Fibroblast of lung (primary cell): Measurements from ENCODE around the gene CCNK.

Source experiments
- CTCF ChIP-seq, 2 donors: IDR thresholded peaks in 1 of 2; conservative IDR thresholded peaks in 1 of 2; 1 replicate in 1 of 2; 2 replicates in 1 of 2; pipeline ENCODE4 v1.5.1; 2011 to 2012; ENCODE audit warnings: low read length in 2 of 2, control low read depth in 1 of 2, inconsistent platforms in 1 of 2, low read depth in 1 of 2, mild to moderate bottlenecking in 1 of 2
- EZH2 ChIP-seq: IDR thresholded peaks from 2 replicates; pipeline ENCODE4 v1.5.1; 2012; ENCODE audit warnings: low read length, control low read depth, mild to moderate bottlenecking; ENCODE audit errors: missing control alignments

DNA sequence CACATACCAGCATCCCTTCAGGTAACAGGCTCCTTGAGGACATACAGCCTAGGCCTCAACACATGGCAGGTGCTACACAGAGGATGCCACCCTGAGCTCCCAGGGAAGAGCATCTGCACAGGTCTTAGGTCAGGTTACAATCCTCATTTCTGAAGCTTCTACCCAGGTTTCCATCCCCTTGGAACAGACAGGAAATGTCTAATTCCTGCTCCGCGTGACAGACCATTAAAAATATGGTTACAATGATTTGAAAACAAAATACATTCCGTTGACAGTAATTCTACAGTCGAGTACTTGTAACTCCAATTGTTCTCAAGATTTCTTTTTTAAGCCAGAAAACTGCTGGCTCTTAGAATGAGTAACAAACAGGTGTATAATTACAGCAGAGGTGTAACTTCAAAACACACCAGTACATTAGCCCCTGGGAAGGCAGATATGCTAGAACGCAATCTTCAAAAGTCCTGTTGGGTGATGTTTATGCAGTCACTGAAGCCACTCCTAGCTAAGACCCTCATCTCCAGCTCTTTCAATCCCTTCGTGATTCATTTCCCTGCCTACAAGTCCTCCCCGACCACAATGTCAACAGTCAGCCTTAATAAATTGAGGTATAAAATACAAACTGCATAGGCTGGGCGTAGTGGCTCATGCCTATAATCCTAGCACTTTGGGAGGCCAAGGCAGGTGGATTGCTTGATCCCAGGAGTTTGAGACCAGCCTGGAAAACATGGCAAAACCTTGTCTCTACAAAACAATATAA, 12.2 kb upstream of the CCNK start:
- TF ChIP-seq EZH2: no peak
- TF ChIP-seq CTCF (conservative IDR thresholded peaks at IDR 0.05 in 1 of 2, IDR thresholded peaks at IDR 0.05 in 1 of 2; ENCODE audit: low read depth in 1 of 2, low read length in 2 of 2): no peak
